ENCODE data around the gene LRTM2. TPM values are rescaled to one million over a fixed set of nuclear protein-coding genes. Genes with fewer than 3 reads are reported as not detected.
"Not testable (repeated sequence)": the region's sequence is repeated elsewhere in the genome, so short reads cannot be mapped to it uniquely, and the experiment has no call there.

The LRTM2 gene
- polyA plus RNA-seq, 5 donors: 0.05 TPM; not detected in 4

DNA sequence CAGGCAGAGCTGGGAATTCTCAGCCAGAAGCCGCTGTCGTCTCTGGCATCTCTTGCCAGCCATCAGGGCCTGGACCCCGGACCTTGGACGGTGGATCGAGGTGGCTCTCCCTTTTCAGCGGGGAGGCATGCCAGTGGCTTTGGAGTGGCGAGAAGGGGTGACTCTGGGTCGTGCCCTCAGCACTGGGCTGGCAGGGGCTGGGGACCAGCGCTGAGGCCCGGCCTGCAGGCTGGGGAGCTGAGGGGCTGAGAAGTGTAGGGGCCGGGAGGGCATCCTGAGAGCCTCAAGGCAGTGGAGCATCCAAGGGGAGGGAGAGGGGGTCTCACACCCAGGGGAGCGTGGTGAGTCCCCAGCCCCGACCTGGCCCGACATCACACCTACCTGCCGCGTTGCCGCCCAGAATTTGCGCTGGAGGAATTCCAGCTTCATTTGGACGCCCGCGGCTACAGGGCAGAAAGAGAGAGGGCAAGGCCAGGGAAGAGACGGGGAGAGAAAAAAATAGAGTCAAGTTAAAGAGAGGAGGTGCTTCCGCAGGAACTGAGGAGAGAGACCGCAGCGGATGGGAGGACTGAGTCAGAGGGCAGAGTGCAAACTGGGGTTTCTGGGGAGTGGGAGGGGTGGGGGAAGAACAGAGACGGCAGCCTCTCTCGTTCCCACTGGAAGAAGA lies 9.0 kb upstream of the LRTM2 start:
- DNase-seq: no peak

DNA sequence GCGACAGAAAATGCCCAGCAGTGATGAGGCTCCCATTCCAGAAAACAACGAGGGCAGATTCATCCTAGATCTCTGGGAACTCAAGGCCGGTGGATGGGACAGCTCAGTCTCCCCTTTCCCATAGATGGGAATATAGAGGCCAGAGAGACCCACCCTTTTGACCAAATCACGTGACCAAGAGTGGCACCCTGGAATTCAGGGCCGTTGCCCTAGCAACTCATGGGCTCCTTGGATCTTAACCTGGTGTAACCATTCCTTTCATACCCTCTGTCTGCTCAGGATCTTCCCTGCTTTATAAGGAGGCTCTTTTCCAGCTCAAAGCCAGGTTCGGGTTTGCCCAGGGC lies 8.4 kb upstream of the LRTM2 start:
- no peak for DNase-seq

DNA sequence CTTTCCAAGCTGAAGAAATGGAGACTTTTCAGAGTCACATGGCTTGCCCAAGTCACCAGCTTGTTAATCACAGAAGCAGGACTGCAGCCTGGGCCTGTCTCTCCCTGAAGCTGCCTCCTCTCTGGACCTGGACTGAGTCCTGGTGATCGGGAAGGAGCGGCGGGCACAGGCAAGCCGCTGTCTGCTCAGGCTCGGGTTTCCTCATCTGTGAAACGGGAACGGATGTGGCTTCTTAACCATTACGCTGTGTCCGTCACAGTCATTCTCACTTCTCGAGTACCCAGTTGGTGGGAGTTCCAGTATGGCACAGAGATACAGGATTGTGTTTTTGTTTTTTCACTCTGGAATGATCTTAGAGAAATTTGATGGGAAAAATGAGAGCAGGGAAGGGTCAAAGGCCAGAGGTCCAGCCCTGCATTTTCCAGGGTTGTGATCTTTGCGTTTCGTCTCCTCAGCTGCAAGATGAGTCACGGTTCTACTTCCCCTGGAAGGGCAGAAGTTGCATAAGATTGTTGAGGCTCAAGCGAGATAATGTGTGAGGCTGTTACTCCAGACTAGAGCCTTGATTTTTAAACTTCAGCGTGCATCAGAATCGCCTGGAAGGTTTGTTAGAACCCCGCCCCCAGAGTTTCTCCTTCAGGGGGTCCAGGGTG lies 7.6 kb upstream of the LRTM2 start:
- DNase-seq: no peak

DNA sequence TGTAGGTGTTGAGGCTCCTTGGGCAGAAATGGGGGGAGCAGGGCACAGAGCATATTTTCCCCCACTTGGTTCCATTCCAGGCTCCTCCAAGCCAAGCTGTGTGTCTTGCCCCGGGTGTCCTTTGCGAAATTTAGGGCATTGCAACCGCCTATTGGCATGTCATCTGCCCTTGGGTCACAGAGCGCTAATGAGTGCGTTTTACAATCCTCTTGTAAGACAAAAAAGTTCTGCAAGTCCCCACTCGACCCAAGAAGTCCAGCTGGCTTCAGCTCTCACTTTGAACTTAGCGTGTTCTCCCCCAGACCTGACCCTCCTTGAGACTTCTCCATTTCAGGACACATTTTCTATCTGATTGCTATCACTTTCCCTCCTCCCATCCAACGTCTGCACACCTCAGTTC lies 6.1 kb upstream of the LRTM2 start:
- DNase-seq: no peak

DNA sequence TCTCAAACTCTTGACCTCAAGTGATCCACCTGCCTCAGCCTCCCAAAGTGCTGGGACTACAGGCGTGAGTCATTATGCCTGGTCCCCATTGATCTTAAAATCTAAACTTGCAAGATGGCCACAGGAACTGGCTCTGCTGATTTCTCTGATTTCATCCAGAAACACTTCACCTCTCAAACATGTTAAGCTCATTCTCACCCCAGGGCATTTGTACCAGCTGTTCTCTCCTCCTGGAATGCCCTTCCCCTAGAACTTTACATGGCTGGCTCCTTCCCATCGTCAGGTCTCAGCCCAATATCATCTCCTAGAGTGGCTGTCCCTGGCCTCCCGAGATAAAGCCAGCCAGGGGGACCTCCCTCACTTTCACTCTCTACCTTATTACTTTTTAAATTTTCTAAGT lies 5.3 kb upstream of the LRTM2 start:
- no peak for DNase-seq

DNA sequence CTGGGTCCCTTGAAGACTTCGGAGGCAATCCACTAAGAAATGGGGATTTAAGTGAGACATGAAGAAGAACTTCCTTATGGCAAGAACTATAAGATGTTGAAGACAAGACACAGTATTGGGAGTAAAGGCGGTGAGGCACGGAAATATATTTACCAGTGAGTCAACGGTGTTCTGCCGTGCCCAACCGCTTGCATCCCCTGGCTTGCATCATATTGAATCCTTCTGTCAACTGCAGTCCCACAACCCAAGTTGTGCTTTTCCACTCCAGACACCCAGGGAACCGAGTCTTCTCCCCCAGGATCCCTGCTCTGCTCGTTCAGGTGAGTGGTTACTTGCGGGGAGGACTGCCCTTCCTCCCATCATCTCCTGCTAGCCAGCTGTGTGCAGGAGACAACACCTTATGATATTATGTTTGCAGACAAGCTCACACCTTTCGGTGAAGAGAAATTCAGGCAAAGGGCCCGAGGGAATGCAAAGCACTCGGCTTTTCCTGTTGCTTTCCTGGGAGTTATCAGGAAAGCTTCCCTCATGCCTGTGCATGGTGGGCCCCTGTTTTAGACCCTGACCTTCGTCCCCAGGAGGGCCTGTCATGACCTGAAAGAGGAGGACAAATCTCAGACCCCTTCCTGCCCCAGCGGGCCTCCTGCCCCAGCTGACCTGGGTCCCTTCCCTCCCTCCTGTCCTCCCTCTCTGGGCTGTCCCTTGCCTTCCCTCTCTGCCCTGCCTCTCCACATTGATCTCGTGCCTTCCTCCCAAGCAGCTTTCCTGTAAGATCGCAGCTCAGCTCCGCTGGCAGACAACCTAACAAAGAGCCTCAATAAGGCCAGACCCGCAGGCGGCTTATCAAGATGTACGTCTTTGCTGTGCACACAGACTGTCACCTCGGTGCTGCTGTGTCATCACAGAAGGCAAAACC lies 4.3 kb upstream of the LRTM2 start:
- DNase-seq: no peak

DNA sequence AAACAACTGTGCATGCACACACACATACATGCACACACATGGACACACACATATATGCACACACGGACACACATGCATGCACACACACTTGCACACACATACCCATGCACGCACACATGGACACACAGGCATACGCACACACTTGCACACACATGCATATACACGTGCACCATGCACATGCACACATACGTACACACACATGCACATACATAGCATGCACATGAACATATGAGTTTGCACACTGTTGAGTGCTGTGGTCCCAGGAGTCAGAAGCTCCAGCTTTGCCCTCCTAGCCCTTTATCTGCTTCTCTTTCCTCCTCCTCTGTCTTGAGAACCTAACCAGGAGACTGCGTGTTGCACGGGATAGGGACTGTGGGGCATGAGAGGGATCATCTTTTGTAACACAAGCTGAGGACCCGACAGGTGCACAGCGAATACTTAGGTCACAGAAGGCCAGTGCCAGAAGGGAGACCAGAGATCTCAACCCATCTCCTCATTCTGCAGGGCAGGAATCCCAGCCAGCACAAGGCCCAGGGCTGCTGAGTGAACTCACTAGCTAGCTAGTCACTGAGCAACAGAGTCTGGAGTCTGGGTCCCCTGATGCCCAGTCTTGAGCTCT lies 3.5 kb upstream of the LRTM2 start:
- DNase-seq: no peak

DNA sequence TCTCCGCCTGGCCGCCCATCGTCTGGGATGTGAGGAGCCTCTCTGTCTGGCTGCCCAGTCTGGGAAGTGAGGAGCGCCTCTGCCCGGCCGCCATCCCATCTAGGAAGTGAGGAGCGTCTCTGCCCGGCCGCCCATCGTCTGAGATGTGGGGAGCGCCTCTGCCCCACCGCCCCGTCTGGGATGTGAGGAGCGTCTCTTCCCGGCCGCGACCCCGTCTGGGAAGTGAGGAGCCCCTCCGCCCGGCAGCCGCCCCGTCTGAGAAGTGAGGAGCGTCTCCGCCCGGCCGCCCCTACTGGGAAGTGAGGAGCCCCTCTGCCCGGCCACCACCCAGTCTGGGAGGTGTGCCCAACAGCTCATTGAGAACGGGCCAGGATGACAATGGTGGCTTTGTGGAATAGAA lies 2.4 kb upstream of the LRTM2 start:
- DNase-seq: not testable (repeated sequence)

DNA sequence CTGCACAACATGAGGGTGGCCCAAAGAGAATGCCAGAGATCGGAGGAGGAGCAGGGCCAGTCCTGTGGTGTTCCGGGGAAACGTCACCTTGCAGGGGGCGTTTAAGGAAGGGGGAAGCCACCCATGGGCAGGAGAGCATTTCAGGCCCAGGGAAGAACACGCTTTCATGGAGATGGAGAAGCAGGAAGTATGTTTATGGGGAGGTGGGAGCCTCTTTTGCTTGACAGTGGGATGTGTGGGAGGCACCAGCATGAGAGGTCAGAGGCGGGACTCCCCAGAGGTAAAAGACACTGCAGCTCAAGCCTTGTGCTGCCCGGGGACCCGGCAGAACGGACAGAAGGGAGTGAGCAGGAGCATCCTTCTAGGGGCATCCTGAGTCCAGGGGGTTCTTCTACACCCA lies 1.3 kb upstream of the LRTM2 start:
- DNase-seq: no peak

DNA sequence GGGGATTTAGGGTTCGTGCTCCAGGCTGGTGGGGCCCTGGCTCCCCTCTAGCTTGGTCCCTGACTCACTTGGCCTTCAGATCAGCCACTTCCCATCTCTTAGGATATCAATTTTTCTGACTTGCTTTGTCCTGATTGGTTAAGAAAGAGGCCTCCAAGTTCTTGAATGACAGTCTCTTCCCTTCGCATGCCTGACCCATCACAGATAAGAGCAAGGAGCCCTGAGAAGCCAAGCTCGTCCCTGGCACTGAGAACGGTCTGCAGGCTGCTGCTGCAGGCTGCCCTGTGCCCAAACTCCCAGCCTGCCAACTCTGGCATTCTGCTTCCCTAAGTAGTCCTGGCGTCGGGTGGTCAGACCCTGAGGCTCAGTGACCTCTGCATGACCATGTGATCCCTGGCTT lies 794 bp upstream of the LRTM2 start:
- no peak for DNase-seq

DNA sequence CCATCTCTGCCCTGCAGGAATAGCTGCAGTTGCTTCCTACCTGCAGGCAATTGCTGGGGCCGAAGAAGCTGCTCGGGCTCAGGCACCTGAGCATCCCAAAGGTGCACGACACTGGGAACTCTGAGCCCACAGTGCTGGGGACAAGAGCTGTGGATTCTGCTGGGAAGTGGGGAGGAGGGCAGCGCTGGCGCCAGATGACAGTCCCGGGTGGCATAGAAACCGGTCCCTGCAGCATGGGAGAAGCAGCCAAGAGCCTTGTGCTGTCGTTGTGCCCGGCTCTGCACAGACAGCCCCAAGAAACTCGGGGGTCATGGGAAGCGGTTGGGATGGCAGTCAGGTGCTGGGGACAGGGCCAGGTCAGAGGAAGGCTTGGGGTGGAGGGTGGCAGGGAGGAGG lies 529 bp downstream of the LRTM2 start:
- DNase-seq: no peak

DNA sequence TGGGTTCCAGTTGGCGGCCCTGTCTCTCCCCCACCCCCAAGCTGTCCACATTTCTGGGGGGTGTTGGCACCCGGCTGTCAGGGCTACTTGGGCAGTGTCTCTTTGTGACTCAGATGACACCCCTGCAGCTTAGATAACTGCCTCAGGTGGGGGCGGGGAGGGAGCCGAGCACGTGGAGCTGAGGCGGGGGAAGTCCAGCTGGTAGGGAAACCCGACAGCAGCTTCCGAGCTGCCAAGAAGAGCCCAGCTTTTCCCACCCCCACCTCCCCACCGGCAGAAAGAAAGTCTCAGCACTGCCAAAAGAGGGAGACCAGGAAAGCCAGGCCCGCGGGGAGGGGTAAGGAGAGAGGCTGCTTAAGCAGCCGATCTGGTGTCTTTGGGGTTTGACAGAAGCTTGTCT lies 1.4 kb downstream of the LRTM2 start:
- no peak for DNase-seq

DNA sequence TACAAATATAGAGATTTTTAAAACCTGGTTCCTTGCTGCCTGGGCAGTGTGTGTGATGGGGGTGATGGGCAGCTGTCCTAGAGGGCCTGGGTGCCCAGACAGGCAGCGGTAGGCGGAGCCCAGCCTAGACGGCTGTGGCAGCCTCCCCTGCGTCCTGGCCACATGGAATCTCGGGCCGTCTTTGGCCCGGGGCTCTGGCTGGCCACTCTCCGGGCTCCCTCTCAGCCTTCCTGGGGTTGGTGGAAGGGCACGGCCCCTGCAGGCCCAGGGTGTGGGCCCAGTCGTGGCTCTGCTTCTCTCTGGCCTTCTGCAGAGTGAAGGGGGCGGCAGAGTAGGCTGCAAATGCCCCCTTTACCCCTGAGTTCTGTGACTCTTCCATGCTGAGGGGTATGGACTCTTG lies 2.3 kb downstream of the LRTM2 start:
- DNase-seq: no peak

DNA sequence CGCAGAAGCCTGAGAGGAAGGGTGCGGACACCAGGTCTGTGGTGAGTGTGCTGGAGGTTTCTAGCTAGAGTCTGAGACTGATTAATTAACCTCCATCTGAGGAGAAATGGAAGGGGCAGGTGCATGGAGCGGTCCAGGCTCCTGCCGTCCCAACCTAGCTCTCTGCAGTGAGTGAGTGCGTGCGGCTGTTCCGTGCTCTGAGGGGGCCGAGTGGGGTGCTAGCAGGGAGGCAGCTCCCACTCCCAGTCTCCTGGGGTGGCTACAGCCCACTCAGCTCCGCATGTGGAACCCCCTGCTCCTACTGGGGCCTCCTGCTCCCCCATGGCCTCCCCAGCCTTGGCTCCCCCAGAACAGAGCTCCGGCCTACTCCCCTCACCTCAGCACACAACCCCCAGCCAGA lies 2.9 kb downstream of the LRTM2 start:
- DNase-seq: no peak

DNA sequence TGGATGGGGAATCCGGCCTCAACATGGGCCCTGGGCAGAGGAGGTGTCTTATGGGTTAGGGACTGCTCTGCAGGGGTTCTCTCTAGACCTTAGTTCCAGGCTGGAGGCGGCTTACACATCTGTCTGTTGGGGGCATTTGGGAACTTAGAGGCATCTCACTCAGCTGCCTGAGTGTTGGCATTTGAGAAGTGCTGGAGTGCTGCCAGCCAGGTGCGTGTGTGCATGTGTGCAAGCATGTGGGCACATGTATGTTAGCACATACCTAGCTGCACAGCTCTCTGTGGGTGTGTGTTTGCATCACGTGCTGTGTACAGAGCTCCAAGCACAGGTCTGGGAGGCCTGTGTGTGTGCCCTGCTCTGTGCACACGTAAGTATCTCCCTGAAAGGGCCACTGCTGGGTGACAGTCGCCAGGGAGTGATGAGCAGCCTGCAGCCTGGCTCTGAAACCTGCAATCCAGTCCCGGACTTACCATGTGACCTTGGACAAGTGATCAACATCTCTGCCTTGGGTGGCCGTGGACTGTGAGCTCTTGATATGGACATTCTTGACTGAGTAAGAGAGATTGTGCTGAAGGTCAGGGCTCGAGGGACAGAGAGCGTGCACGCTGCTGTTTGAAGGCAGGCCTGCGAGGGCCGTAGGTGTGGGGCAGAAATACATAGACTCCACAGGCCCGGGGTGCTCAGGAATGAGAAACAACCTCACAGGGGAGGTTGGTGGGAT lies 5.2 kb downstream of the LRTM2 start:
- no peak for DNase-seq

DNA sequence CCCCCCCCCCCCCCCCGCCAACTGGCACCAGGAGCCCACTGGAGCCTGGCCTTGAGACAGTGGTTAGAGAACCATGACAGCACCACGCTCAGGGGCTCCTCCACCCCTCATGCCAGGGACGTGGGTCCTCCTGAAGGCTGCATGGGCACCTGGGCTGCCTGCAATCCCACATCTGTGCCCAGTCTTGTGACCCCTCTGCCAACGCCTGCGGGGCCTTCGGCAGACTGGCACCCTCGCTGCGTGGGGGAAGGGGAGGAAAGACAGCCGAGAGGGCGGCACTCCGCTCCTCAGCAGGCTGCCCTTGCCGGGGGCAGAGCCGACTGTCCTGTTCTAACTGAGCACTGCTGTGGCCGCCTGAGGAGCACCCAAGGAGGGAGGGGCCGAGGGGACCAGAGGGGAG lies 6.0 kb downstream of the LRTM2 start:
- no peak for DNase-seq

DNA sequence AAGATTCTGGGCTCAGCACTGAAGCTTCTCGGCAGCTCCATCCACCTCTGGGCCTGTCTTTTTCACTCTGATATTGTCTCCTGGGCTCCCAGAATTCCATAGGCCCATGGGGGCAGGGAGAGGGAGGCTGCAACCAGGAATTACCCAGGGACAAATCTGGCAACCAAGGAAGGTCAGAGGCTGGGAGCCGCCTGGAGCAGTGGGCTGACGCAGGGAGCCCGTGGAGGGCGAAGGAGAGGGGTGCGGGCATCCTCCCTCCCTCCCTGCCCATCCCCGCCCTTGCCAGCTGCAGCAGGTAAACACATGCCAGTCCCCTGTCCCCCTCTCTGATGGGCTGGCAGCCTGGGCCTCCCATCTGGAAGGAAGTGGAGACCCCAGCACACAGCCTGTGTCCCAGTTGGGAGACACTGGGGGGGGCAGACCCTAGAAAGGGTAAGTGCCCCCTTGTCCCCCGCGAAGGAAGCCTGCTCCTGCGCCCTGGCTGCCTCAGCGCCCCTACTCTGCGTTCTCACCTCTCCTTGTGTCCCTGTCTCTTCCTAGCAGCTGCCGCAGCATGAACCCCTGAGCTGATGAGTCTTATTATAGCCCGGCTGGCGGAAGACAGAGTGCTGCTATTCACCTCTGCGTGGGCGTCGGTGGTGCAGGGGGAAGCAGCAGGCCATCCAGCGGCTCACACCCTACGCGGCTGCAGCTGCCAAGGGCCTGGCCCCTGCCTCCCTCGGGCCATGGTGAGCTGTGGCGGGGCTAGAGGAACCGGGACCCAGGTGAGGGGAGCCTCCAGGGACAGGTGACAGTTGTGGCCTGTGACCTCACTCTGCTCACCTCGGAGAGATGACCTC lies 6.7 kb downstream of the LRTM2 start:
- no peak for DNase-seq

DNA sequence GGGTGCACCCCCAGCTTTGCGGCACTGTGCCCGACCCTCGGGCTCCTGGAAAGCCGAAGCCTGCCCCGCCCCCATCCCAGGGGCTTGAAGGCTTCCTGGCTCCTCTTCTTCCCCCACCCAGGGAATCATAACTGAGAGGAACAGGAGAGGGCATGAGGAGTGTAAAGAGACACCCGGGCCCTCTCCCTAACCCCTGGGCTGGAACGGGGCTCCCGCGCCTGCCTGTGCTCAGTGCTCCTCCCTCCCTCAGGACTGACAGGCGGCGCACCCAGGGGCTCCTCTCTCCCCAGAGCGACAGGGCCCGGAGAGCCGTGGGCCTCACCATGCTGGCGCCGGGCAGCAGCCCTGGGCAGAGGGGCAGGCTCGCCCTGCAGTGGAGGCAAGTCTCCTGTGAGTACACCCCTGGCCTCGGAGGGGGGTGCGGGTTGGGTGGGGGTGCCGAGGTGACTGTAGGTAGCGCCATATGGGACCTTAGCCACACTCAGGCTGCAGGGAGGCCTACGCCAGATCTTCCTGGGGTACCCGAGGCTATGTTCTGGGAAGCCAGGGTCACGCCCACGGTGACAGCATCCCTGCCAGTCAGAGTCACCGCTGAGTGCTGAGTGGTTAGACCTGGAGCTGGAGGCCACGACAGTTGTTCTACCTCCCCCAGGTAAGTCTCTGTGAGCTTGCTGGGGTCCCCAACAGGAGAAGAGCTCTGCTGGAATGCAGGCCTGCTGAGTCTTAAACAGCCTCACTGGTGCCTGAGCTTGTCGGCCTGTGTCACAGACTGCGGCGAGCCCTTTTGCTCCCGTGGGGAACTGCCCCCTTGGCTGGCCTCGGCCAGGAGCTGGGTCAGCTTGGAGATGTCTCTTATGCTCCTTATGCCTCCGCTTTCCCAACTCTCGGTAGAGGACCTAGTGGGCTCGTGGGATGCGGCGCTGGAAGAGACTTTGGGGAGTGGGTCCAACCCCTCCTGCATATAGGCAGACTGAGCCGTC lies 7.8 kb downstream of the LRTM2 start:
- no peak for DNase-seq

DNA sequence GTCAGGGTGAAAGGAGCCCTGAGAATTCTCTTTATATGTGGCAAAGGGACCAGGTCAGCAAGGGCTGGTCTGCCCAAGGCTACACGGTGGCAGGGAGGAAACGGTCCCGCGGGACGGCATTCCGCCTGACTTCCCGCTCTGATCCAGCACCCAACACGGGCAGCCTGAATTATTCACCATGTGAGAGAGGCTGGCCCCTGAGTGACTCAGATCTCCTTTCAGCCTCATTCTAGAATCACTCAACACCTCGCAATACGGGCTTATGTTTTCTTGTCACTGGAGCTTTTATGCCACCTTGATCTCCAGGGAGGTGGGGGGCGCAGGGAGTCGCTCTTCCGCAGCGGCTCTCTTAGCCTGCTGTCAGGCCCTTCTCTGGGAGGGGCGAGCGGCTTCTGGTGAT lies 8.5 kb downstream of the LRTM2 start:
- no peak for DNase-seq

Data from right lung (tissue), 5 donors.